ENCODE data around the gene CDHR3.

Gene CDHR3

GRCh38 chr7:106053109-106053508 is 90.0 kb downstream of the CDHR3 start:
- no peak for DNase-seq

- DNase-seq = no peak
Observed at GRCh38 chr7:106054156-106054910, 91.3 kb downstream of the CDHR3 start.

GRCh38 chr7:106054971-106055532 is 92.0 kb downstream of the CDHR3 start:
- no peak for DNase-seq

GRCh38 chr7:106056513-106057203 is 93.6 kb downstream of the CDHR3 start:
- DNase-seq = peak; percentile 71 to 74

- DNase-seq = no peak
Observed at GRCh38 chr7:106057204-106057961, 94.3 kb downstream of the CDHR3 start.

GRCh38 chr7:106057962-106058927 is 95.2 kb downstream of the CDHR3 start:
- DNase-seq = peak in 1 of 2 donors; percentile 20

- DNase-seq = no peak
Observed at GRCh38 chr7:106058928-106059324, 95.9 kb downstream of the CDHR3 start.

- no peak for DNase-seq
Observed at GRCh38 chr7:106059556-106059955, 96.5 kb downstream of the CDHR3 start.

- no peak for DNase-seq
Observed at GRCh38 chr7:106060394-106060920, 97.4 kb downstream of the CDHR3 start.

- DNase-seq = no peak
Observed at GRCh38 chr7:106061301-106061979, 98.4 kb downstream of the CDHR3 start.

GRCh38 chr7:106062006-106062405 is 98.9 kb downstream of the CDHR3 start:
- no peak for DNase-seq

- no peak for DNase-seq
Observed at GRCh38 chr7:106062521-106062931, 99.5 kb downstream of the CDHR3 start.

GRCh38 chr7:106063024-106063423 is 100.0 kb downstream of the CDHR3 start:
- DNase-seq = no peak

- no peak for DNase-seq
Observed at GRCh38 chr7:106063692-106064091, 100.6 kb downstream of the CDHR3 start.

- DNase-seq = no peak
Observed at GRCh38 chr7:106064316-106064715, 101.3 kb downstream of the CDHR3 start.

- DNase-seq = no peak
Observed at GRCh38 chr7:106064771-106065574, 101.9 kb downstream of the CDHR3 start.

- no peak for DNase-seq
Observed at GRCh38 chr7:106065575-106066500, 102.8 kb downstream of the CDHR3 start.

- DNase-seq = no peak
Observed at GRCh38 chr7:106067678-106068077, 104.6 kb downstream of the CDHR3 start.

GRCh38 chr7:106068538-106068961 is 105.5 kb downstream of the CDHR3 start:
- no peak for DNase-seq

Measured in stimulated activated CD4-positive, alpha-beta T cell treated with anti-CD3 and anti-CD28 coated beads, Interleukin-2, amount 100 ng/mL, for 24 hours (primary cell).